ENCODE measurements around the gene LGR6. TPM values are rescaled to one million over a fixed set of nuclear protein-coding genes. Genes with fewer than 3 reads are reported as not detected.

The LGR6 gene, protein sequence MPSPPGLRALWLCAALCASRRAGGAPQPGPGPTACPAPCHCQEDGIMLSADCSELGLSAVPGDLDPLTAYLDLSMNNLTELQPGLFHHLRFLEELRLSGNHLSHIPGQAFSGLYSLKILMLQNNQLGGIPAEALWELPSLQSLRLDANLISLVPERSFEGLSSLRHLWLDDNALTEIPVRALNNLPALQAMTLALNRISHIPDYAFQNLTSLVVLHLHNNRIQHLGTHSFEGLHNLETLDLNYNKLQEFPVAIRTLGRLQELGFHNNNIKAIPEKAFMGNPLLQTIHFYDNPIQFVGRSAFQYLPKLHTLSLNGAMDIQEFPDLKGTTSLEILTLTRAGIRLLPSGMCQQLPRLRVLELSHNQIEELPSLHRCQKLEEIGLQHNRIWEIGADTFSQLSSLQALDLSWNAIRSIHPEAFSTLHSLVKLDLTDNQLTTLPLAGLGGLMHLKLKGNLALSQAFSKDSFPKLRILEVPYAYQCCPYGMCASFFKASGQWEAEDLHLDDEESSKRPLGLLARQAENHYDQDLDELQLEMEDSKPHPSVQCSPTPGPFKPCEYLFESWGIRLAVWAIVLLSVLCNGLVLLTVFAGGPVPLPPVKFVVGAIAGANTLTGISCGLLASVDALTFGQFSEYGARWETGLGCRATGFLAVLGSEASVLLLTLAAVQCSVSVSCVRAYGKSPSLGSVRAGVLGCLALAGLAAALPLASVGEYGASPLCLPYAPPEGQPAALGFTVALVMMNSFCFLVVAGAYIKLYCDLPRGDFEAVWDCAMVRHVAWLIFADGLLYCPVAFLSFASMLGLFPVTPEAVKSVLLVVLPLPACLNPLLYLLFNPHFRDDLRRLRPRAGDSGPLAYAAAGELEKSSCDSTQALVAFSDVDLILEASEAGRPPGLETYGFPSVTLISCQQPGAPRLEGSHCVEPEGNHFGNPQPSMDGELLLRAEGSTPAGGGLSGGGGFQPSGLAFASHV
- under 0.01 TPM in 1 of 2 replicates, not detected in the other for total RNA-seq

GRCh38 chr1:202193614-202194327, at the start of gene LGR6:
Gene LGR6 (plus strand): TSS chr1:202193799. CDS start chr1:202193990, 191 bp downstream.

DNA sequence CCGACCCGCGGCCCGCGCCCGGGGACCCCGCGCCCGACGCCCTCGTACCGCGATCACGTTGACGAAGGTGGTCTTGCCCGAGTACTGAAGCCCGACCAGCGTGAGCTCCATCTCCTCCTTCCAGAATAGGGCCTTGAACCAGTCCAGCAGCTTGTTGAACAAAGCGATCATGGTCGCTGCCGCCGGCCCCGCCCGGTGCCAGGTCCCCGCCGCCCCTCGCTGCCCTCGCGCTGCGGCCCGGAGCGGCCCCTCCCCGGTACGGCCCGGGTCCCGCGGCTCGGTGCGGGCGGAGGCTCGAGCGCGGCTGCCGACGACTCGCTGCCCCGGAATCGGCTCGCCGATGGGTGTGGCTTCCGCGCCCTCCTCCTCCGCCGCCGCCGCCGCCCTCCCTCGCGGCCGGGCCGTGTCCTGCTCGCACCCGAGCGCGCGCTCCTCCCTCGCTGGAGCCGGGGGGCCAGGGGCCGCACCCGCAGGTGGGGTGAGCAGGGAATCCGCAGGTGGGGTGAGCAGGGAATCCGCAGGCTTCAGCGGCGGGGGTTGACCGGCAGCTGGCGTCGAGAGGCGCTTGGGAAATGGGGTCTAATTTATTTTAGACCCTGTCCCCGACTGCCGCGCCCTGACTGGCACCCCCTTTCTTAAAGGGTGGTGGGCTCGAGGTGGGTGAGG, 49.1 kb upstream of the LGR6 start, which contains the start of gene ARL8A:
Gene ARL8A, minus strand, starts transcription at position 336 of the 666 bp plus-strand sequence. Its CDS starts 165 bp downstream, at position 171.

GRCh38 chr1:202160377-202160940, 33.1 kb upstream of the LGR6 start, which contains the start of gene PTPN7:
Gene PTPN7 (minus strand): TSS chr1:202160602. CDS start chr1:202159402, 1,200 bp downstream.

DNA sequence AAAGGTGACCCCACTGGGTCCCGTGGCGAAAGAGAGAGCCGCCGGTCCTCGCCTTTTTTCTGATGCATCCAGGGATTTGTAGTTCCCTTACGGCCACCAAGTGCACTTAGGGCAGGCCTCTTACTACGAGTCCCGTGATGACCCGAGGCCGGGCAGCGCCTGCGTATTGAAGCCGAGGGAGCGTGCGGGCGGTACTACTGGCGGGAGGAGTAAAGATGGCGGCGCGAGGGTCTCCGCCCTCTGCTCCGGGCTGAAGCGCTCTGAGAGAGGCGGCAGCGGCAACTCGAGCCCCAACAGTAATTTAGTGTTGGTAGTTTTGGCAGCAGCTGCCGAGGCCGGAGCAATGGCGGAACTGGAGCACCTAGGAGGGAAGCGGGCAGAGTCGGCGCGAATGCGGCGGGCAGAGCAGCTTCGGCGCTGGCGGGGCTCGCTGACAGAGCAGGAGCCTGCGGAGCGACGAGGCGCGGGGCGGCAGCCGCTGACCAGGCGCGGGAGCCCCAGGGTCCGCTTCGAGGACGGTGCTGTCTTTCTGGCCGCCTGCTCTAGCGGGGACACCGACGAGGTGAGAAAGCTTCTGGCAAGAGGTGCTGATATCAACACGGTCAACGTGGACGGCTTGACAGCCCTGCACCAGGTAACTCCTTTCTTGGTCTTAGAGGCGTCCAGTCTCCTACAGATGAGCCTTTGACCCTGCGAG, 155.1 kb downstream of the LGR6 start, which contains the start of gene PPP1R12B:
Gene PPP1R12B, plus strand, starts transcription at position 191 of the 697 bp plus-strand sequence. Its CDS starts 153 bp downstream, at position 344.

Other genes with a start within 250 kb of the LGR6 start
- gene LMOD1, start 247.3 kb upstream of the LGR6 start, total RNA-seq = 0.09 and 1.2 TPM in 2 replicates
- gene TIMM17A, start 238.3 kb upstream of the LGR6 start, total RNA-seq = 79.8 and 90.1 TPM in 2 replicates
- gene RNPEP, start 211.2 kb upstream of the LGR6 start, total RNA-seq = 32.6 and 42.4 TPM in 2 replicates
- 0.09 and 0.18 TPM in 2 replicates for gene ELF3, start 183.2 kb upstream of the LGR6 start, total RNA-seq
- not detected in 2 replicates for gene GPR37L1, start 70.9 kb upstream of the LGR6 start, total RNA-seq
- gene ARL8A, start 49.1 kb upstream of the LGR6 start, total RNA-seq = 21.5 and 23.0 TPM in 2 replicates
- gene PTPN7, start 33.2 kb upstream of the LGR6 start, total RNA-seq = not detected in 2 replicates
- gene UBE2T, start 148.1 kb downstream of the LGR6 start, total RNA-seq = 15.4 and 29.4 TPM in 2 replicates
- gene PPP1R12B, start 154.9 kb downstream of the LGR6 start, total RNA-seq = 6.2 and 15.4 TPM in 2 replicates